Fibroblast of lung (primary cell): ENCODE data around the gene TBCK. TPM values are rescaled to one million over a fixed set of nuclear protein-coding genes. Genes with fewer than 3 reads are reported as not detected.

Source experiments
- DNase-seq, 2 donors: peaks; one replicate each; pipeline versions ENCODE4 v3.0.0 to v3.0.0-alpha.2; 2010; ENCODE audit warnings: low read depth in 2 of 2
- H2AFZ ChIP-seq: 2 replicates; pipeline ENCODE4 v1.5.1; 2012; ENCODE audit warnings: low read length, control low read depth, inconsistent platforms
- H3K27ac ChIP-seq: 2 replicates; pipeline ENCODE4 v1.5.1; 2011; ENCODE audit warnings: low read length, control low read depth; ENCODE audit not compliant: insufficient read depth
- H3K27me3 ChIP-seq: 2 replicates; pipeline ENCODE4 v1.5.1; 2011; ENCODE audit warnings: mild to moderate bottlenecking, low read length; ENCODE audit not compliant: control insufficient read depth, insufficient read depth
- H3K36me3 ChIP-seq: 2 replicates; pipeline ENCODE4 v1.5.1; 2011; ENCODE audit warnings: low read length; ENCODE audit not compliant: control insufficient read depth, insufficient read depth
- H3K4me1 ChIP-seq: 2 replicates; pipeline ENCODE4 v1.5.1; 2011; ENCODE audit warnings: low read length; ENCODE audit not compliant: control insufficient read depth, insufficient read depth; ENCODE audit errors: extremely low read depth
- H3K4me2 ChIP-seq: 2 replicates; pipeline ENCODE4 v1.5.1; 2011; ENCODE audit warnings: low read length, control low read depth; ENCODE audit not compliant: insufficient read depth; ENCODE audit errors: extremely low read depth
- H3K4me3 ChIP-seq, 4 experiments: fragments of 200-600 bp in 1 of 4; sonication (generic) in 1 of 4; replicated peaks in 1 of 4; 2 replicates each; pipeline ENCODE4 v1.5.1; 2011 to 2016; ENCODE audit warnings: low read length in 4 of 4, low read depth in 3 of 4, mild to moderate bottlenecking in 3 of 4, control low read depth in 2 of 4, inconsistent platforms in 1 of 4, mixed read lengths in 1 of 4; ENCODE audit not compliant: insufficient read depth in 1 of 4; ENCODE audit errors: control extremely low read depth in 1 of 4
- H3K79me2 ChIP-seq: 2 replicates; pipeline ENCODE4 v1.5.1; 2012; ENCODE audit warnings: mild to moderate bottlenecking, low read length, inconsistent platforms; ENCODE audit not compliant: control insufficient read depth, insufficient read depth
- H3K9ac ChIP-seq: 2 replicates; pipeline ENCODE4 v1.5.1; 2011; ENCODE audit warnings: mild to moderate bottlenecking, low read length, control low read depth; ENCODE audit not compliant: insufficient read depth
- H3K9me3 ChIP-seq: 2 replicates; pipeline ENCODE4 v1.5.1; 2012; ENCODE audit warnings: low read depth, low read length; ENCODE audit not compliant: control insufficient read depth, insufficient read depth
- H4K20me1 ChIP-seq: 2 replicates; pipeline ENCODE4 v1.5.1; 2011; ENCODE audit warnings: low read length; ENCODE audit not compliant: control insufficient read depth, insufficient read depth; ENCODE audit errors: extremely low read depth
- CTCF ChIP-seq, 2 donors: IDR thresholded peaks in 1 of 2; conservative IDR thresholded peaks in 1 of 2; 1 replicate in 1 of 2; 2 replicates in 1 of 2; pipeline ENCODE4 v1.5.1; 2011 to 2012; ENCODE audit warnings: low read length in 2 of 2, control low read depth in 1 of 2, inconsistent platforms in 1 of 2, low read depth in 1 of 2, mild to moderate bottlenecking in 1 of 2
- EZH2 ChIP-seq: IDR thresholded peaks from 2 replicates; pipeline ENCODE4 v1.5.1; 2012; ENCODE audit warnings: low read length, control low read depth, mild to moderate bottlenecking; ENCODE audit errors: missing control alignments
- polyA plus RNA-seq, 2 donors: library from polyadenylated mRNA; depleted of rRNA in 1 of 2; stranded (reverse) in 1 of 2; unstranded in 1 of 2; fragments of >200 nt; gene quantifications; 2 replicates each; pipeline ENCODE4 v1.2.1, GENCODE V29; 2011 to 2012; ENCODE audit warnings: missing spikeins in 1 of 2
- total RNA-seq: library from RNA; depleted of rRNA; stranded (reverse); fragments of >200 nt; gene quantifications from 2 replicates; pipeline ENCODE4 v1.2.1, GENCODE V29; 2014

The TBCK gene
- total and polyA plus RNA-seq, 2 donors (not counting 1 experiment from before 2014, with no cell fraction given) = 29.0 to 69.9 TPM

- H3K27ac ChIP-seq = no peak overlapping the region
- H2AFZ ChIP-seq = no peak overlapping the region
- no peaks in the 10 kb centered on the region for H3K4me1 ChIP-seq
- no peak overlapping the region for H3K4me3 ChIP-seq
- no peaks in the 10 kb centered on the region for H3K36me3 ChIP-seq
- DNase-seq = no peak
- no peaks in the 10 kb centered on the region for H3K79me2 ChIP-seq
- no peaks in the 10 kb centered on the region for H3K9me3 ChIP-seq
- TF ChIP-seq CTCF (conservative IDR thresholded peaks at IDR 0.05 in 1 of 2, IDR thresholded peaks at IDR 0.05 in 1 of 2; ENCODE audit: low read depth in 1 of 2, low read length in 2 of 2) = no peak
- no peak for TF ChIP-seq EZH2
- no peaks in the 10 kb centered on the region for H4K20me1 ChIP-seq
- H3K4me2 ChIP-seq = no peak overlapping the region
- no peak overlapping the region for H3K9ac ChIP-seq
- no peaks in the 10 kb centered on the region for H3K27me3 ChIP-seq
Measured at GRCh38 chr4:106090826-106091225, 225.2 kb downstream of the TBCK start.

GRCh38 chr4:106083065-106083464, 232.9 kb downstream of the TBCK start:
- H3K4me3 ChIP-seq = no peak overlapping the region
- H3K79me2 ChIP-seq = no peaks in the 10 kb centered on the region
- H3K9ac ChIP-seq = no peak overlapping the region
- H2AFZ ChIP-seq = no peak overlapping the region
- H3K27me3 ChIP-seq = no peaks in the 10 kb centered on the region
- DNase-seq = no peak
- H3K4me2 ChIP-seq = no peak overlapping the region
- H4K20me1 ChIP-seq = no peaks in the 10 kb centered on the region
- no peaks in the 10 kb centered on the region for H3K4me1 ChIP-seq
- TF ChIP-seq EZH2 (no peak), CTCF (conservative IDR thresholded peaks at IDR 0.05 in 1 of 2, IDR thresholded peaks at IDR 0.05 in 1 of 2; ENCODE audit: low read depth in 1 of 2, low read length in 2 of 2) (no peak)
- H3K36me3 ChIP-seq = no peaks in the 10 kb centered on the region
- H3K9me3 ChIP-seq = no peaks in the 10 kb centered on the region
- no peak overlapping the region for H3K27ac ChIP-seq

GRCh38 chr4:106080376-106080775, 235.6 kb downstream of the TBCK start:
- Histone ChIP-seq H4K20me1 (no peaks in the 10 kb centered on the region), H3K4me1 (no peaks in the 10 kb centered on the region), H3K4me3 (no peak overlapping the region), H3K27me3 (no peaks in the 10 kb centered on the region), H3K79me2 (no peaks in the 10 kb centered on the region), H3K9me3 (no peaks in the 10 kb centered on the region), H3K4me2 (no peak overlapping the region), H3K27ac (no peak overlapping the region), H3K9ac (no peak overlapping the region), H2AFZ (no peak overlapping the region), H3K36me3 (no peaks in the 10 kb centered on the region)
- DNase-seq = peak in 1 of 2 donors; percentile 54
- TF ChIP-seq CTCF (conservative IDR thresholded peaks at IDR 0.05 in 1 of 2, IDR thresholded peaks at IDR 0.05 in 1 of 2; ENCODE audit: low read depth in 1 of 2, low read length in 2 of 2) = no peak
- TF ChIP-seq EZH2 = no peak
